Measurements from ENCODE around the gene ZYX.

- TF ChIP-seq CTCF (IDR thresholded peaks at IDR 0.05) (no peak), POLR2A (IDR thresholded peaks at IDR 0.05) (no peak), POLR2AphosphoS5 (IDR thresholded peaks at IDR 0.05) (no peak)
Measured at GRCh38 chr7:143351574-143351973, 29.6 kb upstream of the ZYX start.
